GM13977 (cell line): Measurements from ENCODE around the gene RBM41.
"Not testable (repeated sequence)": the region's sequence is repeated elsewhere in the genome, so short reads cannot be mapped to it uniquely, and the experiment has no call there.

Experiments
- DNase-seq: peaks from one replicate; pipeline ENCODE4 v3.0.0; 2012; ENCODE audit warnings: low spot score
- in situ Hi-C: fragments of 300-500 bp; cut with MboI; formaldehyde crosslinking; loops from one replicate; pipeline ENCODE4 v1.12.0; 2022; ENCODE audit warnings: low sequenced_read_pairs, low pct_unique_long_range_greater_than_20kb, mixed read lengths, inconsistent platforms; ENCODE audit not compliant: unreplicated experiment
- TF ChIP-seq, protein P1 (sequence below): IDR thresholded peaks from 2 replicates; pipeline ENCODE4 v1.5.1; 2012; ENCODE audit warnings: mild to moderate bottlenecking, control low read depth; ENCODE audit not compliant: insufficient read depth; ENCODE audit errors: extremely low read depth, missing control alignments

RBM41 gene

DNA sequence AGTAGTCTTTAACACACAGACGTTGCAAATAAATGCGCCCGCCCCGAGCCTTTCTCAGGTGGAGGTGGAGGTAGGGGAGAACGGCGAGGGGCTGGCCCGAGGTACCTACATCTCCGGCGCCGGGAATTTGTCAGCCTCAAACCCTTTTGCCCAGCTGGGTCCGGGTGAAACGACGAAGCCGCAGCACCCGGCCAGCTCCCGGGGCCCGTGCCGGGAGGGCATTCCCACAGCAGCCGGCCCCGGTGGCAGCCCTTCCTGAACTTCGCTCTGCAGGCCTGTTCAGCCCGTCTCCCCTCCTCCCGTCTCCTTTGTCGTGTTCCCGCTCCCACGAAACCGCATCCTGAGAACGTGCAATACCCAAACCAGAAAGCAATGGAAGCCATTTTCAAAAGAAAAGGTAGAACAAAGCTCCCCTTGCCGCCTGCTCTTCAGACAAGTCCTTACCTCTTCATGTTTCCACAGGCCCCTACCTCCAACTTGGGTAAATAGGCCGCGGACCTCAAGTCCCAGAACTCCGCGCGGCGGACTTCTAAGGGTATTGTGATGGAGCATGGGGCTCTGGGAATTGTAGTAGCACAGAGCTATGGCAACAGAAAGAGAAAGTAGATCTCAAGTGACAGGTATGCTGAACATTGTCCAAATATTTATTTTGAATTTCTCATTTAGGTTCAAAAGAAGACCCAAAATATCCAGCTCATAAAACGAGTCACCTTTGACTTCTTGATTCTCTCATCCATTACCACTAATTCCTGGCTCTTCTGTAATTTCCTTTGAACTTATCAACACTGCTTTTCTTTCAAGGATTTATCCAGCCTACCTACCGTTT, at the start of gene RBM41:
TSS of gene RBM41 (minus strand) at position 501 of the 826 bp plus-strand sequence. CDS start at position 452, 49 bp downstream.
- in situ Hi-C loops: no loop called here
- TF ChIP-seq, protein P1, sequence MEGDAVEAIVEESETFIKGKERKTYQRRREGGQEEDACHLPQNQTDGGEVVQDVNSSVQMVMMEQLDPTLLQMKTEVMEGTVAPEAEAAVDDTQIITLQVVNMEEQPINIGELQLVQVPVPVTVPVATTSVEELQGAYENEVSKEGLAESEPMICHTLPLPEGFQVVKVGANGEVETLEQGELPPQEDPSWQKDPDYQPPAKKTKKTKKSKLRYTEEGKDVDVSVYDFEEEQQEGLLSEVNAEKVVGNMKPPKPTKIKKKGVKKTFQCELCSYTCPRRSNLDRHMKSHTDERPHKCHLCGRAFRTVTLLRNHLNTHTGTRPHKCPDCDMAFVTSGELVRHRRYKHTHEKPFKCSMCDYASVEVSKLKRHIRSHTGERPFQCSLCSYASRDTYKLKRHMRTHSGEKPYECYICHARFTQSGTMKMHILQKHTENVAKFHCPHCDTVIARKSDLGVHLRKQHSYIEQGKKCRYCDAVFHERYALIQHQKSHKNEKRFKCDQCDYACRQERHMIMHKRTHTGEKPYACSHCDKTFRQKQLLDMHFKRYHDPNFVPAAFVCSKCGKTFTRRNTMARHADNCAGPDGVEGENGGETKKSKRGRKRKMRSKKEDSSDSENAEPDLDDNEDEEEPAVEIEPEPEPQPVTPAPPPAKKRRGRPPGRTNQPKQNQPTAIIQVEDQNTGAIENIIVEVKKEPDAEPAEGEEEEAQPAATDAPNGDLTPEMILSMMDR: no peak
- peak; percentile 59 for DNase-seq

DNA sequence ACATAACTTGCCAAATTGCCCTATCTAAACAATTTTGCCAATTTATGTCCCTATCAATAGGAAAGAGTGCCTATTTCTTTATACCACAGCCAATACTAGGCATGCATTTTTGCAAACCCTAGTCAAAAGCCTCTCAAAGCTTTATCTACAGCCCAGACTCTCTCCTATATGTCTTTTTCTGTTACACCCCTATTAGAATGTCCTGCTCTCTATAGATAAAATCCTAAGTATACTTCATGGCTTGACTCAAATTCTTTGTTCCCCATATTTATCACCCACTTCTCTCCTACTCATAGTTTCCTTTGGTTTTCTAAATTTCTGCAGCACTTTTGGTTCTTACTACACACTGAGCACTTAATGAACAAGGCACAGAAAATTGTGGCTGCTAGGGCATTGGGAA, 49.6 kb upstream of the RBM41 start:
- TF ChIP-seq, protein P1: no peak
- no peak for DNase-seq
- in situ Hi-C loops: no loop called here

DNA sequence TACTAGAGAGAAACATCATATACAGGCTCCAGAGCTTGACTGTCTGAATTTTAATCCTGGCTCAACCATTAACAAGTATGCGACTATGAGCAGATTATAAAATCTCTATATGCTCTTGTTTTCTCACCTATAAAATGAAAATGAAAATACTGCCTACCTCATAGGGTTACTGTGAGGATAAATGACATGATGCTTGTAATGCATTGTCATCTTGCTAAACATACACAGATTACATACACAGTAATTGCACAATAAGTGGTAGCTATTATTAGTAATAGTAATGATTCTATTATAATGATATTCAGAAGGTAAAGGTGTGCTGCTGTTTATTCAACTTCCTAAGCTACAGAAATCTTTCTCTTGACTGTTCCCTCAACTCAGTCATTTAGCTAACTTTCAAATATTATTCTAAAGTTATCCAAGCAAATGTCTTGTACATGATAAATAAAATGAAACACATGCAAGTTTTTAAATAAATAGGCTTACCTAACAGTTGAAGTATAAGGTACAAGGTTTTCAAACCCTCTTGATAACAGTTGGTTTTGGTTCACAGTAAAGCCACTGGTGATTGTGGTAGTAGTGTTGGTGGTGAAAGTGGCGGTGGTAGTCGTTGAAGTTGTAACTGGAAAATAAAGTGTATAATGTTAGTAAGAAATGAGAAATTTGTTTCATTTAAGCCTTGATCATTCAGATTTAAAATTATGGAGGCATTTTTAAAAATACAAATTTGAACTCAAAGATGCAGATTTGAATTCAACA, 48.7 kb upstream of the RBM41 start:
- no peak for DNase-seq
- TF ChIP-seq, protein P1: no peak
- in situ Hi-C loops: no loop called here

DNA sequence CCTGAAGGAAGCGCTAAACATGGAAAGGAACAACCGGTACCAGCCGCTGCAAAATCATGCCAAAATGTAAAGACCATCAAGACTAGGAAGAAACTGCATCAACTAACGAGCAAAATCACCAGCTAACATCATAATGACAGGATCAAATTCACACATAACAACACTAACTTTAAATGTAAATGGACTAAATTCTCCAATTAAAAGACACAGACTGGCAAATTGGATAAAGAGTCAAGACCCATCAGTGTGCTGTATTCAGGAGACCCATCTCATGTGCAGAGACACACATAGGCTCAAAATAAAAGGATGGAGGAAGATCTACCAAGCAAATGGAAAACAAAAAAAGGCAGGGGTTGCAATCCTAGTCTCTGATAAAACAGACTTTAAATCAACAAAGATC, 39.0 kb upstream of the RBM41 start:
- DNase-seq, in situ Hi-C loops: not testable (repeated sequence)

DNA sequence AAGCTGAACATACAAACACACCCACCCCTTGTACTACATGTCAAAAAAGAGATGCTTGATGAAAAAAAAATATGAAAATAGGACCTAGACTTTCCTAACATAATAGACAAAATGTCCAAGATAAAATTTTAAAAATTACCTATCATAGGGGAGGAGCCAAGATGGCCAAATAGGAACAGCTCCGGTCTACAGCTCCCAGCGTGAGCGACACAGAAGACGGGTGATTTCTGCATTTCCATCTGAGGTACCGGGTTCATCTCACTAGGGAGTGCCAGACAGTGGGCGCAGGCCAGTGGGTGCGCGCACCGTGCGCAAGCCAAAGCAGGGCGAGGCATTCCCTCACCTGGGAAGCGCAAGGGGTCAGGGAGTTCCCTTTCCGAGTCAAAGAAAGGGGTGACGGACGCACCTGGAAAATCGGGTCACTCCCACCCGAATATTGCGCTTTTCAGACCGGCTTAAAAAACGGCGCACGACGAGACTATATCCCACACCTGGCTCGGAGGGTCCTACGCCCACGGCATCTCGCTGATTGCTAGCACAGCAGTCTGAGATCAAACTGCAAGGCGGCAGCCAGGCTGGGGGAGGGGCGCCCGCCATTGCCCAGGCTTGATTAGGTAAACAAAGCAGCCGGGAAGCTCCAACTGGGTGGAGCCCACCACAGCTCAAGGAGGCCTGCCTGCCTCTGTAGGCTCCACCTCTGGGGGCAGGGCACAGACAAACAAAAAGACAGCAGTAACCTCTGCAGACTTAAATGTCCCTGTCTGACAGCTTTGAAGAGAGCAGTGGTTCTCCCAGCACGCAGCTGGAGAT, 37.2 kb upstream of the RBM41 start:
- DNase-seq, in situ Hi-C loops: not testable (repeated sequence)

DNA sequence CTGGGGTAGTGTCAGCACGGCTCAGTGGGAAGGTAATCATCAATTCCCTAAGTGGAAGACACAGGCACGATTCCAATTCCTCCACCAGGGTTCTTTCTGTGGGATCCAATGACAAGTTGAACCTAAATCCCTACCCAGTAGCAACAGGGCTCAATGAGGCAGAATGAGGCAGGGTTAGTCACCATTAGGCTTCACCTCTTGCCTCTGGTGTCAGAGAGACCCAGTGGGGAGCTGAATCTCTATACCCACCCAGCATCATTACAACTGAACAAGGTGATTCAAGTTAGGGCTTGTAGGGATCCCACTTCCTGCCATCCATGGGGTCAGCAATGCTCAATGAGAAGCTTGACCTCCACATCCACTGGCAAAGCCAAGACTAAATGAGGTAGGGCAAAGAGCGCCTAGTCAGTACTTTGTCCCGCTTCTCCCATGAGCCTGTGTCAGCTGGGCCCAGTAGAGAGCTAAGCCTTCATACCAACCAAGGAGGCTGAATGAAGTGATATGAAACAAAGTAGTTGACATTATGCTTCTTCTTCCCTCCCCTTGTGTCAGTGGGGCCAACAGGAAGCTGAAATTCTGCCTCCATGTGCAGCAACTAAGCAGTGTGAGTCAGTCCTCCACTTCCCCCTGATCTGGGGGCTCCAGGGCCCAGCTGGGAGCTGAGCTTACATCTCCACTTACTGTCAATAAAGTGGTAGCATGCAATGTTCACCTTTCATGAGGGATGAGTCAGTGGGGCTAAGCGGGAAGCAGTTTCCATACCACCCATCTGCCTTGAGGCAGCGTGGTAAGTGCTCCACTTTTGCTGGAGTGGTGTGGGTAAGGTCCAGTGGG, 36.4 kb upstream of the RBM41 start:
- in situ Hi-C loops: no loop called here
- DNase-seq: no peak
- TF ChIP-seq, protein P1: no peak

DNA sequence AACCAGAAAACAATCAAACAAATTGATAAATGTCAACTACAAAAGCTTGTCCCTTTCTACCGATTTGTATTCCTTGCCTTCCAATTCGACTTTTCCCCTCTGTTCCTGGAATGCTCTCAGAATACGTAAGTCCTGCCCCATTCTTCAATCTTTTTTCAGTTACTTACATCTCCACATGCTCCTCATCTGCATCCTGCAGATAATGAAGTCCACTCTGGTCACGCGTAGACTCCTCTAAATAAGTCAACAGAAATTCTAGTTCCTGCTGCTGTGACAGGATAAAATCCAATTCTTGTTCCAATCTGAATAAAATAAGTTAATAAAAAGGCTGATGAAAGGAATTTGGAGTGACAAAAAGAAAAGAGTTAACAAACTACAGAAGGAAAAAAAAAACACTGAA, 34.4 kb upstream of the RBM41 start:
- TF ChIP-seq, protein P1: no peak
- no peak for DNase-seq
- in situ Hi-C loops: no loop called here
